ENCODE results near the gene DRG1. TPM values are rescaled to one million over a fixed set of nuclear protein-coding genes. Genes with fewer than 3 reads are reported as not detected.
"Not testable (repeated sequence)": the region's sequence is repeated elsewhere in the genome, so short reads cannot be mapped to it uniquely, and the experiment has no call there.

DRG1 gene
- total RNA-seq, 1 donor from 2014 or later: 42.0 TPM

DNA sequence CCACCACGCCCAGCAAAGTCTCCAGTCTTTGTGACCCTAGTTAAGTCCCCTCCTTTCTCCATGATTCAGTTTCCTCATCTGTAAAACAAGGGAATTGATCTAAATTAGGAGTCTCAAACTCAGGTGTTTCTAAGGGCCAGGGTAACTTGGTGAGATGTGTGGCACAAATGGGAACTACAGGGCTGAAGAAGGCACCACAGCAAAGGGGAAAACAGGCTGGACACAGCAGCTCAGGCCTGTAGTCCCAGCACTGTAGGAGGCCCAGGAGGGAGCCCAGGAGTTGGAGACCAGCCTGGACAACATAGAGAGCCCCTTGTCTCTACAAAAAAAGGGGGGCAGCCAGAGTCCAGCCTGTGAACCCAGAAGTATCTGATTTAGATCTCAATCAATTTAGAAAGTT is 37.7 kb upstream of the DRG1 start:
- no peaks in the 10 kb centered on the region for H3K36me3 ChIP-seq
- no peaks in the 10 kb centered on the region for H3K4me1 ChIP-seq
- intact Hi-C loops (cut with DNase I): no loop called here
- TF ChIP-seq POLR2A (IDR thresholded peaks at IDR 0.05) (no peak), POLR2AphosphoS5 (IDR thresholded peaks at IDR 0.05; ENCODE audit: insufficient read depth in 1 of 2, low read depth in 1 of 2) (no peak)
- TF ChIP-seq, protein P1, sequence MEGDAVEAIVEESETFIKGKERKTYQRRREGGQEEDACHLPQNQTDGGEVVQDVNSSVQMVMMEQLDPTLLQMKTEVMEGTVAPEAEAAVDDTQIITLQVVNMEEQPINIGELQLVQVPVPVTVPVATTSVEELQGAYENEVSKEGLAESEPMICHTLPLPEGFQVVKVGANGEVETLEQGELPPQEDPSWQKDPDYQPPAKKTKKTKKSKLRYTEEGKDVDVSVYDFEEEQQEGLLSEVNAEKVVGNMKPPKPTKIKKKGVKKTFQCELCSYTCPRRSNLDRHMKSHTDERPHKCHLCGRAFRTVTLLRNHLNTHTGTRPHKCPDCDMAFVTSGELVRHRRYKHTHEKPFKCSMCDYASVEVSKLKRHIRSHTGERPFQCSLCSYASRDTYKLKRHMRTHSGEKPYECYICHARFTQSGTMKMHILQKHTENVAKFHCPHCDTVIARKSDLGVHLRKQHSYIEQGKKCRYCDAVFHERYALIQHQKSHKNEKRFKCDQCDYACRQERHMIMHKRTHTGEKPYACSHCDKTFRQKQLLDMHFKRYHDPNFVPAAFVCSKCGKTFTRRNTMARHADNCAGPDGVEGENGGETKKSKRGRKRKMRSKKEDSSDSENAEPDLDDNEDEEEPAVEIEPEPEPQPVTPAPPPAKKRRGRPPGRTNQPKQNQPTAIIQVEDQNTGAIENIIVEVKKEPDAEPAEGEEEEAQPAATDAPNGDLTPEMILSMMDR (IDR thresholded peaks at IDR 0.05): no peak
- H3K27me3 ChIP-seq: no peaks in the 10 kb centered on the region
- no peak overlapping the region for H3K27ac ChIP-seq
- H3K4me3 ChIP-seq: no peak overlapping the region
- no peak for DNase-seq (ENCODE audit: extremely low spot score in 2 of 2)
- no peaks in the 10 kb centered on the region for H3K9me3 ChIP-seq

DNA sequence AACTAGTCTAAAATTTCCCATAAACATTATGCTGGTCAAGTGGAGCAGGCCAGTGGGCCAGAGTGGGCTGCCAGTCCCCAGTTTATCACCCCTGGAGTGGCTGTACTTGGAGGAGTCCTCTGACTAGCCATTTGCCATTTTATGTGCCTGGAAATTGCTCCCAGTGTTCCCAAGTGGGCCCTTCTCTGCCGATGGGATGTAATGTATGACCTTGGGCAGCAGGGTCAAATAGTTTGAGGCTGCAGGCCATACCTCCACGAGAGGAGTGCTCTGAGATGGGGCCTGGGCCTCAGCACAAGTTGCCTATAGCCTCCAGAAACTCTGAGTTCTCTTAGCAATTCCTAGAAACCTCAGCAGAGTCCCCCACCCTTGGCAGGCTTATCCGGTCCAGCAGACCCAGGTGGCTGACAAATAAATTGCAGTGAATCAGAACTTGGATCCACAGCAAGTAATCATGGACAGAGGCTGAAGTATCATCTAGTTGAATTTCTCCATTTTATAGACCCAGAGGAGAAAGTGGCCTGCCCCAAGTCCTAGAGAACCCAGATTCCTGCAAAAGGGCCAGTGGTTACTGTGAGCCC is 35.4 kb upstream of the DRG1 start:
- intact Hi-C loops (cut with DNase I): no loop called here
- Histone ChIP-seq H3K4me1 (no peaks in the 10 kb centered on the region), H3K36me3 (no peaks in the 10 kb centered on the region), H3K9me3 (no peaks in the 10 kb centered on the region), H3K4me3 (no peak overlapping the region), H3K27ac (no peak overlapping the region), H3K27me3 (no peaks in the 10 kb centered on the region)
- DNase-seq (ENCODE audit: extremely low spot score in 2 of 2): no peak
- TF ChIP-seq, protein P1 (IDR thresholded peaks at IDR 0.05): no peak
- TF ChIP-seq POLR2AphosphoS5 (IDR thresholded peaks at IDR 0.05; ENCODE audit: insufficient read depth in 1 of 2, low read depth in 1 of 2): no peak
- TF ChIP-seq POLR2A (IDR thresholded peaks at IDR 0.05): no peak

DNA sequence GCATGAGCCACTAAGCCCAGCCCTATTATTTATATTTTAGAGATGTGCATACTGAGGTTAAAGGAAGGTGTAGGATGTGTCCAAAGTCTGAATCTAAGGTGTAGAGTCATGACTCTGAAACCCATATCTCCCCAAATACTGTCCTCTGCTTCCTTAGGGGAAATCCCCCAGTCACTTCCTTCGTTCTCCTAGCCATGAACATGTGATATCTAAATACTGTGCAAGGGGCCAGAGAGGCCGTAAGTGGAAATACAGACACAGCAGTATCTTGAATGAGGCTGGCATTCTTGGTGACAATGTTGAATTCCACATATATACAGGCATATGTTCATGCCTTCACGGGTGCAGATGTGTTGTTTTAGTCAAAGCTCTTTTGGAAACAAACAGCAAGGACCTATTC is 32.0 kb upstream of the DRG1 start:
- no peak overlapping the region for H3K27ac ChIP-seq
- no peaks in the 10 kb centered on the region for H3K36me3 ChIP-seq
- no peaks in the 10 kb centered on the region for H3K9me3 ChIP-seq
- H3K4me3 ChIP-seq: no peak overlapping the region
- no peaks in the 10 kb centered on the region for H3K4me1 ChIP-seq
- no peaks in the 10 kb centered on the region for H3K27me3 ChIP-seq
- no peak for DNase-seq (ENCODE audit: extremely low spot score in 2 of 2)
- TF ChIP-seq, protein P1 (IDR thresholded peaks at IDR 0.05): no peak
- no peak for TF ChIP-seq POLR2AphosphoS5 (IDR thresholded peaks at IDR 0.05; ENCODE audit: insufficient read depth in 1 of 2, low read depth in 1 of 2)
- no peak for TF ChIP-seq POLR2A (IDR thresholded peaks at IDR 0.05)
- intact Hi-C loops (cut with DNase I): no loop called here

DNA sequence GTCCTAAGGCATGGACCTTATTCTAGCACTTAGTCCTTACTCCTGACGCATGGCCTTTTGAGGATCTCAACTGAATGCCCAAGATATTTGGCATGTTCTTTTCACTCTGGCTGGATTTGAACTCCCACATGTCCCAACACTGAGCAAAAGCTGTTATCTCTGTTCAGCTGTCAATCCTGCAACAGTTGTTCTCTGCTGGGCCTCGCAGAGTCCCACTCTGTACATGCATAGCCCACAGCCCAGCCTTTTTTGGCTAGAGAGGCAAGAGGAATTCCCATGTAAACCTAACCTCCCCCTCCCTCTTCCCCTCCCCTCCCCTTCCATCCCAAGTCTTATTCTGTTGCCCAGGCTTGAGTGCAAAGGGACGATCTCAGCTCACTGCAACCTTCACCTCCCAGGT is 21.8 kb upstream of the DRG1 start:
- TF ChIP-seq, protein P1 (IDR thresholded peaks at IDR 0.05): no peak
- TF ChIP-seq POLR2AphosphoS5 (IDR thresholded peaks at IDR 0.05; ENCODE audit: insufficient read depth in 1 of 2, low read depth in 1 of 2) (no peak), POLR2A (IDR thresholded peaks at IDR 0.05) (no peak)
- intact Hi-C loops (cut with DNase I): no loop called here
- Histone ChIP-seq H3K27ac (no peak overlapping the region), H3K27me3 (no peaks in the 10 kb centered on the region), H3K4me3 (no peak overlapping the region), H3K9me3 (no peaks in the 10 kb centered on the region), H3K36me3 (no peaks in the 10 kb centered on the region), H3K4me1 (no peaks in the 10 kb centered on the region)
- no peak for DNase-seq (ENCODE audit: extremely low spot score in 2 of 2)

DNA sequence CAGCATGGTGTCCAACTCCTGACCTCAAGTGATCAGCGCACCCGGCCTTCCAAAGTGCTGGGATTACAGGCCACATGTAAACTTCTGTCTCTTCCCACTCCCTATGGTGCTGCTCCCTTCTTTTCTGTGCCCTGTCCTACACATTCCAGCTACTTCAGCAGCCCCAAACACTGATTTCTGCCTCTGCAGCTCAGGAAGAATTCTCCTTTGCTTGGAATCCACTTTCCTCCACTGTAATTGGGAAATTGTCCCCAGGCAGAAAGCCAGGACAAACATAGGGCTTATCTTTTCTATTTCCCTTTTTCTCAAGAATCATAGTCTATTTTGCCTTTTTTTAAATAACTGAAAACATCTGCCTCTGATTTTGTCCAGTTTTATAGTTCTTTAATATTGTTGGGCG is 21.3 kb upstream of the DRG1 start:
- no peak overlapping the region for H3K4me3 ChIP-seq
- TF ChIP-seq, protein P1 (IDR thresholded peaks at IDR 0.05): no peak
- TF ChIP-seq POLR2A (IDR thresholded peaks at IDR 0.05) (no peak), POLR2AphosphoS5 (IDR thresholded peaks at IDR 0.05; ENCODE audit: insufficient read depth in 1 of 2, low read depth in 1 of 2) (no peak)
- H3K36me3 ChIP-seq: no peaks in the 10 kb centered on the region
- no peak overlapping the region for H3K27ac ChIP-seq
- no peak for DNase-seq (ENCODE audit: extremely low spot score in 2 of 2)
- H3K9me3 ChIP-seq: no peaks in the 10 kb centered on the region
- intact Hi-C loops (cut with DNase I): no loop called here
- no peaks in the 10 kb centered on the region for H3K27me3 ChIP-seq
- H3K4me1 ChIP-seq: no peaks in the 10 kb centered on the region

DNA sequence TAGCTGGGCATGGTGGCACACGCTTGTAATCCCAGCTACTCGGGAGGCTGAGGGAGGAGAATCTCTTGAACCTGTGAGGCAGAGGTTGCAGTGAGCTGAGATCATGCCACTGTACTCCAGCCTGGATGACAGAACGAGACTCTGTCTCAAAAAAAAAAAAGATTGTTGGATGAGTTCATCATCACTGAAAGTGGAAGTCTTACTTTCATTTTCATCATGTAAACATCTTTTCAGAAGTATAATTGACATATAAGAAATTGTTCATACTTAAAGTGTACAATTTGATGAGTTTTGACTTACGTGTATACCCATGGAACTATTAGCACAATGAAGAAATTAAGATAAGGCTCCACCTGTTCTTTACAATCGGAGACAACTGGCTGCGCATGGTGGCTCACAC is 20.8 kb upstream of the DRG1 start:
- H3K27ac ChIP-seq; H3K4me1 ChIP-seq; H3K9me3 ChIP-seq; intact Hi-C loops (cut with DNase I); DNase-seq (ENCODE audit: extremely low spot score in 2 of 2); H3K36me3 ChIP-seq; H3K27me3 ChIP-seq; H3K4me3 ChIP-seq: not testable (repeated sequence)
